Skeletal muscle satellite cell (primary cell): ENCODE data around the gene TMPRSS5.
"Not testable (repeated sequence)": the region's sequence is repeated elsewhere in the genome, so short reads cannot be mapped to it uniquely, and the experiment has no call there.

Experiments
- H3K27me3 ChIP-seq: 2 replicates; pipeline ENCODE4 v1.7.0; 2013; ENCODE audit warnings: low read length; ENCODE audit not compliant: control insufficient read depth, insufficient read depth
- H3K36me3 ChIP-seq: 2 replicates; pipeline ENCODE4 v1.7.0; 2013; ENCODE audit warnings: mild to moderate bottlenecking, control low read depth, low read length; ENCODE audit not compliant: insufficient read depth
- H3K4me1 ChIP-seq: 2 replicates; pipeline ENCODE4 v1.7.0; 2013; ENCODE audit warnings: low read length; ENCODE audit not compliant: control insufficient read depth, insufficient read depth
- H3K4me2 ChIP-seq: 2 replicates; pipeline ENCODE4 v1.7.0; 2013; ENCODE audit warnings: mild to moderate bottlenecking, low read length
- H3K4me3 ChIP-seq: 2 replicates; pipeline ENCODE4 v1.7.0; 2013; ENCODE audit warnings: low read length
- H3K9ac ChIP-seq: 2 replicates; pipeline ENCODE4 v1.7.0; 2013; ENCODE audit warnings: mild to moderate bottlenecking, low read depth, low read length, moderate library complexity
- H3K9me3 ChIP-seq: replicated peaks from 2 replicates; pipeline ENCODE4 v1.7.0; 2013; ENCODE audit warnings: mild to moderate bottlenecking, control low read depth, low read length

Gene TMPRSS5

GRCh38 chr11:113722934-113723333, 16.8 kb upstream of the TMPRSS5 start:
- Histone ChIP-seq H3K4me3 (no peak overlapping the region), H3K9ac (no peak overlapping the region), H3K36me3 (no peaks in the 10 kb centered on the region), H3K4me2 (no peak overlapping the region), H3K9me3 (no peaks in the 10 kb centered on the region), H3K4me1 (no peaks in the 10 kb centered on the region), H3K27me3 (no peaks in the 10 kb centered on the region)

GRCh38 chr11:113722221-113722620, 16.1 kb upstream of the TMPRSS5 start:
- H3K4me3 ChIP-seq: no peak overlapping the region
- H3K36me3 ChIP-seq: no peaks in the 10 kb centered on the region
- H3K9me3 ChIP-seq: no peaks in the 10 kb centered on the region
- H3K9ac ChIP-seq: no peak overlapping the region
- no peak overlapping the region for H3K4me2 ChIP-seq
- no peaks in the 10 kb centered on the region for H3K4me1 ChIP-seq
- H3K27me3 ChIP-seq: no peaks in the 10 kb centered on the region

GRCh38 chr11:113721462-113722066, 15.5 kb upstream of the TMPRSS5 start:
- Histone ChIP-seq H3K36me3 (no peaks in the 10 kb centered on the region), H3K27me3 (no peaks in the 10 kb centered on the region), H3K4me2 (no peak overlapping the region), H3K4me3 (no peak overlapping the region), H3K9ac (no peak overlapping the region), H3K9me3 (no peaks in the 10 kb centered on the region), H3K4me1 (no peaks in the 10 kb centered on the region)

GRCh38 chr11:113720478-113720877, 14.4 kb upstream of the TMPRSS5 start:
- H3K9ac ChIP-seq, H3K4me3 ChIP-seq, H3K4me1 ChIP-seq, H3K4me2 ChIP-seq, H3K27me3 ChIP-seq, H3K36me3 ChIP-seq, H3K9me3 ChIP-seq: not testable (repeated sequence)

- H3K4me2 ChIP-seq: no peak overlapping the region
- no peak overlapping the region for H3K9ac ChIP-seq
Measured at GRCh38 chr11:113715882-113716625, 9.9 kb upstream of the TMPRSS5 start.

GRCh38 chr11:113715273-113715672, 9.2 kb upstream of the TMPRSS5 start:
- Histone ChIP-seq H3K4me1 (no peaks in the 10 kb centered on the region), H3K9me3 (no peaks in the 10 kb centered on the region), H3K27me3 (no peaks in the 10 kb centered on the region), H3K4me2 (no peak overlapping the region), H3K36me3 (no peaks in the 10 kb centered on the region), H3K9ac (no peak overlapping the region), H3K4me3 (no peak overlapping the region)

More at GRCh38 chr11:113715882-113716625, 9.9 kb upstream of the TMPRSS5 start:
- H3K9me3 ChIP-seq: no peaks in the 10 kb centered on the region
- no peaks in the 10 kb centered on the region for H3K4me1 ChIP-seq
- no peaks in the 10 kb centered on the region for H3K36me3 ChIP-seq
- H3K27me3 ChIP-seq: no peaks in the 10 kb centered on the region
- no peak overlapping the region for H3K4me3 ChIP-seq

GRCh38 chr11:113710989-113711388, 4.9 kb upstream of the TMPRSS5 start:
- no peak overlapping the region for H3K9ac ChIP-seq
- no peak overlapping the region for H3K4me2 ChIP-seq
- no peaks in the 10 kb centered on the region for H3K27me3 ChIP-seq
- no peak overlapping the region for H3K4me3 ChIP-seq
- no peaks in the 10 kb centered on the region for H3K4me1 ChIP-seq
- H3K36me3 ChIP-seq: no peaks in the 10 kb centered on the region
- no peaks in the 10 kb centered on the region for H3K9me3 ChIP-seq

- H3K4me2 ChIP-seq, H3K4me3 ChIP-seq, H3K4me1 ChIP-seq, H3K9me3 ChIP-seq, H3K9ac ChIP-seq, H3K27me3 ChIP-seq, H3K36me3 ChIP-seq: not testable (repeated sequence)
Measured at GRCh38 chr11:113703551-113703950, 2.6 kb downstream of the TMPRSS5 start.

- no peaks in the 10 kb centered on the region for H3K9me3 ChIP-seq
Measured at GRCh38 chr11:113701491-113701890, 4.6 kb downstream of the TMPRSS5 start.

GRCh38 chr11:113698515-113698914, 7.6 kb downstream of the TMPRSS5 start:
- Histone ChIP-seq H3K27me3 (no peaks in the 10 kb centered on the region), H3K9me3 (no peaks in the 10 kb centered on the region), H3K9ac (no peak overlapping the region), H3K4me1 (peaks cover 3% of the 10 kb centered on the region), H3K4me3 (no peak overlapping the region), H3K4me2 (no peak overlapping the region), H3K36me3 (no peaks in the 10 kb centered on the region)

More at GRCh38 chr11:113701491-113701890, 4.6 kb downstream of the TMPRSS5 start:
- Histone ChIP-seq H3K4me3 (no peak overlapping the region), H3K4me2 (no peak overlapping the region), H3K27me3 (no peaks in the 10 kb centered on the region), H3K9ac (no peak overlapping the region), H3K36me3 (no peaks in the 10 kb centered on the region), H3K4me1 (peaks cover 3% of the 10 kb centered on the region)

GRCh38 chr11:113697756-113698407, 8.2 kb downstream of the TMPRSS5 start:
- no peaks in the 10 kb centered on the region for H3K36me3 ChIP-seq
- H3K4me3 ChIP-seq: no peak overlapping the region
- no peaks in the 10 kb centered on the region for H3K27me3 ChIP-seq
- H3K4me2 ChIP-seq: no peak overlapping the region
- H3K9ac ChIP-seq: no peak overlapping the region
- H3K9me3 ChIP-seq: no peaks in the 10 kb centered on the region
- H3K4me1 ChIP-seq: peaks cover 3% of the 10 kb centered on the region
